GM12892 (cell line): ENCODE data around the gene NGFR.
A peak's percentile ranks its signal among the peaks of the same experiment; 100 is the strongest.
"Not testable (repeated sequence)": the region's sequence is repeated elsewhere in the genome, so short reads cannot be mapped to it uniquely, and the experiment has no call there.

Experiments used
- DNase-seq: peaks from one replicate; pipeline ENCODE4 v3.0.0; 2011; ENCODE audit not compliant: insufficient read length
- FAIRE-seq: peaks from 2 replicates; lab custom pipeline; 2011; peaks lifted over from hg19 to GRCh38; lab: Jason Lieb, UNC
- POLR2A ChIP-seq: IDR thresholded peaks from 2 replicates; pipeline ENCODE4 v1.6.1; 2011; ENCODE audit warnings: low read depth, low read length, control low read depth
- POLR2AphosphoS5 ChIP-seq: IDR thresholded peaks from 2 replicates; pipeline ENCODE4 v1.6.1; 2011; ENCODE audit warnings: low read depth, low read length, control low read depth
- TAF1 ChIP-seq: IDR thresholded peaks from 2 replicates; pipeline ENCODE4 v1.6.1; 2011; ENCODE audit warnings: low read depth, mild to moderate bottlenecking, control low read depth, low read length, borderline replicate concordance

The NGFR gene

GRCh38 chr17:49545007-49545660 is 50.0 kb downstream of the NGFR start:
- TF ChIP-seq POLR2AphosphoS5 (no peak), POLR2A (no peak), TAF1 (no peak)
- FAIRE-seq: no peak
- no peak for DNase-seq

GRCh38 chr17:49545806-49546545 is 50.9 kb downstream of the NGFR start:
- no peak for TF ChIP-seq TAF1
- no peak for TF ChIP-seq POLR2AphosphoS5
- TF ChIP-seq POLR2A: no peak
- DNase-seq: no peak
- no peak for FAIRE-seq

- no peak for DNase-seq
Measured at GRCh38 chr17:49546546-49547535, 51.7 kb downstream of the NGFR start.

GRCh38 chr17:49547566-49547965 is 52.5 kb downstream of the NGFR start:
- no peak for DNase-seq
- TF ChIP-seq POLR2AphosphoS5: no peak
- no peak for TF ChIP-seq POLR2A
- no peak for TF ChIP-seq TAF1
- FAIRE-seq: no peak

More at GRCh38 chr17:49546546-49547535, 51.7 kb downstream of the NGFR start:
- TF ChIP-seq POLR2A: no peak
- TF ChIP-seq POLR2AphosphoS5: no peak
- TF ChIP-seq TAF1: no peak
- FAIRE-seq: no peak

GRCh38 chr17:49548051-49548505 is 53.0 kb downstream of the NGFR start:
- TF ChIP-seq TAF1: no peak
- no peak for TF ChIP-seq POLR2A
- TF ChIP-seq POLR2AphosphoS5: no peak
- DNase-seq: no peak
- no peak for FAIRE-seq

- FAIRE-seq: peak; percentile 5
- no peak for TF ChIP-seq POLR2A
- DNase-seq: no peak
Measured at GRCh38 chr17:49548506-49549310, 53.6 kb downstream of the NGFR start.

GRCh38 chr17:49549311-49549605 is 54.2 kb downstream of the NGFR start:
- no peak for TF ChIP-seq TAF1
- no peak for TF ChIP-seq POLR2AphosphoS5
- TF ChIP-seq POLR2A: no peak
- no peak for DNase-seq
- FAIRE-seq: no peak

GRCh38 chr17:49549691-49550678 is 54.9 kb downstream of the NGFR start:
- FAIRE-seq: no peak
- no peak for TF ChIP-seq TAF1
- no peak for DNase-seq

- not testable (repeated sequence) for DNase-seq, FAIRE-seq
Measured at GRCh38 chr17:49550764-49551163, 55.7 kb downstream of the NGFR start.
